Measurements from ENCODE around the gene MLH3. TPM values are rescaled to one million over a fixed set of nuclear protein-coding genes. Genes with fewer than 3 reads are reported as not detected.

MLH3 gene
- polyA plus RNA-seq, 1 of the 3 experiments (the other 2 are of a cell fraction): 3.8 TPM

DNA sequence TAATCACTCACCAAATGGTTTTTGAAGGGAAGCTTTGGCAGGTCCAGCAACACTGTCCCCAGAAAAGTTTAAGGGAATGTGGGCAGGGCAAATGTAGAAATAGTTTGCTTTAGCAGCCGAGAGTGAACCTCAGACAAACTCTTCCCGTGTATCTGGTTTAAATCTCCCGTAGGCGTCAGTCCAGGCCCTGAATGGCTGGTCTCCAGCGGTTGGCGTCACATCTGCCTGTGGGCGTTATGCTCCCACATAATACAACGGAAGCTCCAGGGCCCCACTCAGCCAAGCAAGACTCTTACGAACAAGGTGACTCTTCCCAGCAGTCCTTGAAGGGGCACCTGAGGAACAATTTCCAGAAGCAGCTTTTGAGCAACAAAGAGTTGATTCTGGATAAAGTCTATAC lies 19.1 kb upstream of the MLH3 start:
- TF ChIP-seq MXI1 (IDR thresholded peaks at IDR 0.05; ENCODE audit: low read depth, low read length) (no peak), EP300 (IDR thresholded peaks at IDR 0.05; ENCODE audit: borderline replicate concordance in 1 of 2, low read depth in 1 of 2, low read length in 1 of 2) (no peak), RXRA (IDR thresholded peaks at IDR 0.05; ENCODE audit: borderline replicate concordance, low read depth) (no peak), TAF1 (IDR thresholded peaks at IDR 0.05; ENCODE audit: borderline replicate concordance, low read depth, low read length) (no peak), TCF12 (IDR thresholded peaks at IDR 0.05) (no peak), YY1 (IDR thresholded peaks at IDR 0.05; ENCODE audit: low read depth) (no peak), FOSL2 (IDR thresholded peaks at IDR 0.05; ENCODE audit: borderline replicate concordance, low read depth) (no peak), POLR2AphosphoS5 (IDR thresholded peaks at IDR 0.05; ENCODE audit: low read depth, low read length) (no peak), CHD2 (IDR thresholded peaks at IDR 0.05; ENCODE audit: low read length, partially characterized antibody) (no peak), RAD21 (IDR thresholded peaks at IDR 0.05; ENCODE audit: low read length) (no peak), ELF1 (IDR thresholded peaks at IDR 0.05) (no peak), RFX5 (IDR thresholded peaks at IDR 0.05; ENCODE audit: low read length) (no peak), NRF1 (IDR thresholded peaks at IDR 0.05; ENCODE audit: low read depth, low read length) (no peak), GABPA (IDR thresholded peaks at IDR 0.05; ENCODE audit: low read depth) (no peak)
- TF ChIP-seq, protein P1, sequence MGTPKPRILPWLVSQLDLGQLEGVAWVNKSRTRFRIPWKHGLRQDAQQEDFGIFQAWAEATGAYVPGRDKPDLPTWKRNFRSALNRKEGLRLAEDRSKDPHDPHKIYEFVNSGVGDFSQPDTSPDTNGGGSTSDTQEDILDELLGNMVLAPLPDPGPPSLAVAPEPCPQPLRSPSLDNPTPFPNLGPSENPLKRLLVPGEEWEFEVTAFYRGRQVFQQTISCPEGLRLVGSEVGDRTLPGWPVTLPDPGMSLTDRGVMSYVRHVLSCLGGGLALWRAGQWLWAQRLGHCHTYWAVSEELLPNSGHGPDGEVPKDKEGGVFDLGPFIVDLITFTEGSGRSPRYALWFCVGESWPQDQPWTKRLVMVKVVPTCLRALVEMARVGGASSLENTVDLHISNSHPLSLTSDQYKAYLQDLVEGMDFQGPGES (IDR thresholded peaks at IDR 0.05; ENCODE audit: low read depth, low read length): no peak
- TF ChIP-seq, protein P2, sequence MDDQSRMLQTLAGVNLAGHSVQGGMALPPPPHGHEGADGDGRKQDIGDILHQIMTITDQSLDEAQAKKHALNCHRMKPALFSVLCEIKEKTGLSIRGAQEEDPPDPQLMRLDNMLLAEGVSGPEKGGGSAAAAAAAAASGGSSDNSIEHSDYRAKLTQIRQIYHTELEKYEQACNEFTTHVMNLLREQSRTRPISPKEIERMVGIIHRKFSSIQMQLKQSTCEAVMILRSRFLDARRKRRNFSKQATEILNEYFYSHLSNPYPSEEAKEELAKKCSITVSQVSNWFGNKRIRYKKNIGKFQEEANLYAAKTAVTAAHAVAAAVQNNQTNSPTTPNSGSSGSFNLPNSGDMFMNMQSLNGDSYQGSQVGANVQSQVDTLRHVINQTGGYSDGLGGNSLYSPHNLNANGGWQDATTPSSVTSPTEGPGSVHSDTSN (IDR thresholded peaks at IDR 0.05): no peak
- Histone ChIP-seq H3F3A (replicated peaks; ENCODE audit: insufficient read depth) (peaks cover 11% of the 10 kb centered on the region), H2AFZ (ENCODE audit: low read depth) (no peak overlapping the region), H3K27ac (ENCODE audit: low read depth in 2 of 2, low read length in 1 of 2) (peak overlapping the region in 1 of 2 experiments; percentile 98; a peak in 2 of 4 replicates), H3K9me2 (no peaks in the 10 kb centered on the region), H3K27me3 (ENCODE audit: insufficient read depth) (no peaks in the 10 kb centered on the region), H3K79me2 (ENCODE audit: insufficient read depth) (peaks cover 17% of the 10 kb centered on the region), H3K36me3 (replicated peaks in 1 of 2; ENCODE audit: control insufficient read depth in 1 of 2, insufficient read depth in 2 of 2, low read length in 1 of 2) (no peaks in the 10 kb centered on the region), H3K4me3 (ENCODE audit: low read depth in 2 of 2, low read length in 1 of 2) (no peak overlapping the region), H4K20me1 (ENCODE audit: insufficient read depth) (no peaks in the 10 kb centered on the region), H3K9ac (no peak overlapping the region), H3K9me3 (no peaks in the 10 kb centered on the region), H3K4me2 (no peak overlapping the region), H3K4me1 (ENCODE audit: control insufficient read depth in 1 of 2, insufficient read depth in 2 of 2, low read depth in 1 of 2, low read length in 1 of 2) (peaks cover 0 to 11% of the 10 kb centered on the region in 2 experiments; a peak in 1 of 4 replicates)
- no peak for DNase-seq
- POLR2A ChIA-PET: interaction anchor here (0.5 to 1.0 kb wide), 2 partner anchors 67 to 109 kb away, joined by 3 to 4 read pairs; partner anchors contain the start of gene EIF2B2
- CTCF ChIA-PET: interaction anchor here (1.1 to 3.8 kb wide), 5 partner anchors 9 to 124 kb away, joined by 3 to 18 read pairs (median 8); no protein-coding TSS in a partner anchor
- WGBS (ENCODE audit: low lambda C conversion rate): 90% methylated on average over 8 of the region's 9 CpGs

GRCh38 chr14:75069811-75070145 lies 18.5 kb upstream of the MLH3 start:
- peak overlapping the region; percentile 84 to 98 for H3K27ac ChIP-seq (ENCODE audit: low read depth in 2 of 2, low read length in 1 of 2)

More at GRCh38 chr14:75069811-75070145, 18.5 kb upstream of the MLH3 start:
- WGBS (ENCODE audit: low lambda C conversion rate): 70% methylated on average over 3 of the region's 12 CpGs
- H3K4me3 ChIP-seq (ENCODE audit: low read depth in 2 of 2, low read length in 1 of 2): peak overlapping the region; percentile 59 to 69; a peak in 3 of 4 replicates
- H3K27me3 ChIP-seq (ENCODE audit: insufficient read depth): no peaks in the 10 kb centered on the region
- H3K9me3 ChIP-seq: no peaks in the 10 kb centered on the region
- H3K4me2 ChIP-seq: peak overlapping the region; percentile 84
- peak overlapping the region; percentile 85 for H2AFZ ChIP-seq (ENCODE audit: low read depth)
- peaks cover 0 to 11% of the 10 kb centered on the region in 2 experiments; a peak in 1 of 4 replicates for H3K4me1 ChIP-seq (ENCODE audit: control insufficient read depth in 1 of 2, insufficient read depth in 2 of 2, low read depth in 1 of 2, low read length in 1 of 2)
- H3K79me2 ChIP-seq (ENCODE audit: insufficient read depth): peaks cover 17% of the 10 kb centered on the region
- no peak for DNase-seq
- peak overlapping the region; percentile 84; the same call in 1 of the 2 replicates for H3K9ac ChIP-seq
- no peaks in the 10 kb centered on the region for H3K36me3 ChIP-seq (replicated peaks in 1 of 2; ENCODE audit: control insufficient read depth in 1 of 2, insufficient read depth in 2 of 2, low read length in 1 of 2)
- TF ChIP-seq FOXJ3 (CRISPR knock-in tag; IDR thresholded peaks at IDR 0.05) (no peak), RCOR1 (IDR thresholded peaks at IDR 0.05; ENCODE audit: low read length) (no peak), GABPA (IDR thresholded peaks at IDR 0.05; ENCODE audit: low read depth) (no peak), ZBTB33 (IDR thresholded peaks at IDR 0.05; ENCODE audit: borderline replicate concordance, low read depth) (no peak), FOSL2 (IDR thresholded peaks at IDR 0.05; ENCODE audit: borderline replicate concordance, low read depth) (no peak), MEF2A (IDR thresholded peaks at IDR 0.05; ENCODE audit: borderline replicate concordance, low read depth) (no peak), RXRA (IDR thresholded peaks at IDR 0.05; ENCODE audit: borderline replicate concordance, low read depth) (no peak), CHD2 (IDR thresholded peaks at IDR 0.05; ENCODE audit: low read length, partially characterized antibody) (no peak), RFX5 (IDR thresholded peaks at IDR 0.05; ENCODE audit: low read length) (no peak), POLR2AphosphoS5 (IDR thresholded peaks at IDR 0.05; ENCODE audit: low read depth, low read length) (no peak), GATA2 (CRISPR knock-in tag; IDR thresholded peaks at IDR 0.05) (no peak), EZH2phosphoT487 (IDR thresholded peaks at IDR 0.05; ENCODE audit: borderline replicate concordance, low read depth) (no peak), EP300 (IDR thresholded peaks at IDR 0.05; ENCODE audit: borderline replicate concordance in 1 of 2, low read depth in 1 of 2, low read length in 1 of 2) (no peak), TCF12 (IDR thresholded peaks at IDR 0.05) (no peak), RAD21 (IDR thresholded peaks at IDR 0.05; ENCODE audit: low read length) (no peak)
- H3K9me2 ChIP-seq: no peaks in the 10 kb centered on the region
- H3F3A ChIP-seq (replicated peaks; ENCODE audit: insufficient read depth): peaks cover 11% of the 10 kb centered on the region
- POLR2A ChIA-PET: interaction anchor here (0.6 to 1.9 kb wide), 8 partner anchors 8 to 667 kb away, joined by 3 to 6 read pairs (median 4); partner anchors contain the start of genes MLH3, PGF and RPS6KL1
- no peaks in the 10 kb centered on the region for H4K20me1 ChIP-seq (ENCODE audit: insufficient read depth)
- CTCF ChIA-PET: interaction anchor here (0.7 to 3.8 kb wide), 6 partner anchors 10 to 123 kb away, joined by 3 to 18 read pairs (median 6); no protein-coding TSS in a partner anchor

Data from SK-N-SH (cell line).